IPS DF 4.7 (cell line): ENCODE measurements around the gene MGA.
A peak's percentile ranks its signal among the peaks of the same experiment; 100 is the strongest.

Experiments
- DNase-seq: peaks from one replicate; pipeline ENCODE4 v3.0.0-alpha.2; 2013; ENCODE audit warnings: low spot score; ENCODE audit errors: extremely low read depth

MGA gene

DNA sequence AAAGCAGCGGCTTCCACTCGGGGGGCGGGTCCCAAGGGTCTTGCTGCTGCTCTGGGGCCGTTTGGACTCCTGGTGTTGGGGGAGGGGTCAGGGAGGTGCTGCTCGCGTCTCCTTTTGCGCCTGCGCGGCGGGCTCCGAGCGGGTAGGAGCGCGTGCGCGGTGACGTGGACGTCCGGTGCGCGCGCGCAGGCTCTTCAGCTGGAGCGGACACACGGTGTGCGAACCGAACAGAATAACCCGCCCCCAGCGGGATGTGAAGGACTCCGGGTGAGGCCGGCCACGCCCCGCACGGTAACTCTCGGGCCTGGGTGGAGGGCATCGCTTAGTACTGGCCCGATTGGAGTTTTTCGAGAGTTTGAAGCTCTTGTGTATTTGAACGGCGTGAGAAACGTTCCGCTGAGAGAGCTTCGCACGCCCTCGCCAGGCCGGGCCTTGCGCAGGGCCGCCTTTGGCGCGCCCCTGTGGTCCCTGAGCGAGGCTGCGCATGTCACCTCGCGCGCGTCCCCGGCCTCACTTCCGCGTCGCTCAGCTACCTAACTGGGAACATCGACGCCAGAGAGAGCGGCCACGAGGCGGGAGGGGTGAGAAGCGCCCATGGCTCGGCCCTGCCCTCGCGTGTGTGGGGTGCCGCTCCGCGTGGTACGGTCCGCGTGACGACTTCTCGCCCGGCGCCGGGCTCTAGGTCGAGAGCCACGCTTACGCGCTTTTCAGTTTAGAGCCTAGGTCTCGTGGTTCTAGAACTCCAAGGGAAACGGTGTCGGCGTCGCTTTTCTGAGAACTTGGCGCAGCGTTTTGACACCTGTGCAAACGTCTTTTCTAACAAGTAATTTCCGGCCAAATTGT, at the start of gene MGA:
MGA (plus strand) TSS at position 171 of the 843 bp plus-strand sequence.
- peak; percentile 53 for DNase-seq

DNA sequence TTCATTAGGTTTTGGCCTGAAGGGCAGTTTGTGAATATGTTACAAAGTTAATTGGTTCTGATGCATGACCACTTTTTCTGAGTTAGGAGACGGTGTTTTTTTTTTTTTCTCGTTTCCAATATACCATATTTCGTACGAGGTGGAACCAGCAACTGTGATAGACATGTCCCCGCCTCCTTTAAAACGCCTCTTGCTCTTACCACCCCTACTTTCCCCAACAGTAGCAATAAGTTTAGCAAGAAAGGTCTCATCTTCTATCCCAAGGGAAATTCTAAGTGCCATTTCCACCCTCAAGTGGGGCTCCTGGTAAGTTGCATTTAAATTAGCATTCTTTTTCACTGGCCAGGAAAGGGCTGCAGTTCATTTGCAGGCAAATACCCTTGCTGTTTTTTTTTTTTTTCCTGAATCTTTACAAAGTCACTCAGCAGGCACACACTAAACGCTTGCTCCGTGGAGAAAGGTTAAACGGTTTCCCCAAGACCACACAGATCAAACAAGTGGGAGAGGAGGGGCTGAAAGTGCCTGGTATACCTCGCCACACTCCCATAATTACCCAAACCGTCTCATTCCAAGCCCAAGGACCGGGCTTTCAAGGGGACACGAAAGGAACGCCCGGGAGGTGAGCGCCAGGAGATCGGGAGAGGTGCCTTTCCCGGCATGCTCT, 39.5 kb upstream of the MGA start:
- DNase-seq, result no peak

DNA sequence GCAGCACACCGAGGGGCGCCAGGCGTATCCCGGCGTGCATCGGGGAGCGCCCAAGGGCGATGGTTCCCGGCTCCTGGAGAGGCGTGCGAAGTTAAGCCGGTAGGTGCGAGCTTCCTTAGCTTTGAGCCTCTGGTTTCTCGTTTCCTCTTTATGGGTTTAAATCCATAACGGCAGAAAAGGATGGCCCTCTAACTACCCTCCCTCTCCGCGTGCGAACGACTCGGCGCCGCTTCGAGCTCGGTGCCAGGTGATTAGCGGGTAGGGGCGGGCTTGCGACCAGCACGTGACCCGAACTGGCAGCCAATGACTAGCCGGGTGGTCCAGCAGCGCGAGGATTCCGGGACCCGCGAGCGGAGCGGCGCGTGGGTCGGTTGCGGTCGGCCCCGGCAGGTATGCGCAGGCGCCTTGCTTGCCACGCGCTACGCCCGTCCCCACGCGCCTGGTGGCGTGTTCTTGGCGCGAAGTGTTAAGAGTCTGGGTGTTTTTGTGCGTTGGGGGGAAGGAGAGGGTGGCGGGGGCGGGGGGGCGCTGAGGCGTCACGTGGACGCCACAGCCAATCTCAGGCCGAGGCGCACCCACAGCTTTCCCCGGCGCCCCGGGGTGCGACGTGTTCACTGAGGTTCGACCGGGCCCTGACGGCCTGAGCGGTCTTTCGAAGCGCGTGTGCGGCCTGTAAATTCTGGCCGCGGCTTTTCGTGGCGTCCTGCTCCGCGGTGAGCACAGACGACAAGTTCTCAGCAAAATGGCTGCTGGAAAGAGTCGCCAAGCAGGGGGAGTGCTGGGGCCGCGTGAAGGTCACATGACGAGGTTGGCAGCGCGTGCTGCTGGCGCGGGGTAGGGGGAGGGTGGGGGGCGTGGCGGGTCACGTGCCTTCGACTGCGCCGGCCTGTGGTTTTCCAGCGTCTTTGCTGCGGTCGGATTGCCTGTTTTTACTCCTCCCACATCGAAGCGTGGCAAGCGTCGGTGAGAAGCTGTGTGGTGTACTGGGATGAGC, 38.7 kb upstream of the MGA start:
- DNase-seq, result no peak

DNA sequence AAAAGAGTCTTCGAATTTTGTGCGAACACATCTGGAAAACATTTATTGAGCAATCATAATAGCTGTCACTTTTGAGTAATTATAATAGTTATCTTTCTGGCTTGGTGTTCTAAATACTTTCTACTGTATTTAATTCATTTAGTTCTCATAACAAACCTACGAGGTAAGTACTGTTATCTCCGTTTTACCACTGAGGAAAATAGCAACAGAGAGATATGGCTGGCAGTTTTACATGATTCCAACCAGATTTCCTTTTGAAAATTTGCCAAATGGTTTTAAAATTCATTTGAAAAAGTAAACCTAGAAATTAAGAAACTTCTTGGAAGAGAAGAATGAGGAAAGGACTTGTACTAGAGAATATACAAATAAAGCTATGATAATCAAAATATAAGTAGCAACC, 37.3 kb upstream of the MGA start:
- no peak for DNase-seq

DNA sequence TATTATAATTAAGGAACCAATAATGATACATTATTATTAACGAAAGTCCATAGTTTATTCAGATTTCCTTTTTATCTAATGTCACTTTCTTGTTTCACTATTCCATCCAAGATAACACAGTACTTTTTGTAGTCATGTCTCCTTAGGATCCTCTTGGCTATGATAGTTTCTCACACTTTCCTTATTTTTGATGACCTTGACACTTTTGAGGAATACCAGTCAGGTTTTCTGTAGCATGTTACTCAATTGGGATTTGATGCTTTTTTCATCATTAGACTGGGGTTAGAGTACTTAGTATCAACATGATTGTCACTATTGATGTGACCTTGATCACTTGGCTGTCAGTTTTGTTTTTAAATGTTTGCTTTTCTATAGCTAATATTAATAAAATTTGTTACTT, 33.0 kb upstream of the MGA start:
- no peak for DNase-seq

DNA sequence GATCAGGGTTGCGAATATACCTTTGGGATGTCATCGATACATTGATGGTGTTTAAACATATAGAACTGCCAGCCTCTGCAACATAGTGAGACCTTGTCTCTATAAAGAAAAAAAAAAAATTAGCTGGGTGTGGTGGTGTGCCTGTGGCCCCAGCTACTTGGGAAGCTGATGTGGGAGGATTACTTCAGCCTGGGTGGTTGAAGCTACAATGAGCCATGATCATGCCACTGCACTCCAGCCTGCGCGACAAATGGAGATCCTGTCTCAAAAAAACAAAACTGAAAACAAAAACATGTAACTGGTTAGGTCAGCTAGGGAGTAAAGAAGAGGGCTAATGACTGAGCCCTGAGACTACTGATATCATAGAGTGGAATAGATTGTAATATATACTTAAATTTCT, 30.7 kb upstream of the MGA start:
- DNase-seq, result no peak

DNA sequence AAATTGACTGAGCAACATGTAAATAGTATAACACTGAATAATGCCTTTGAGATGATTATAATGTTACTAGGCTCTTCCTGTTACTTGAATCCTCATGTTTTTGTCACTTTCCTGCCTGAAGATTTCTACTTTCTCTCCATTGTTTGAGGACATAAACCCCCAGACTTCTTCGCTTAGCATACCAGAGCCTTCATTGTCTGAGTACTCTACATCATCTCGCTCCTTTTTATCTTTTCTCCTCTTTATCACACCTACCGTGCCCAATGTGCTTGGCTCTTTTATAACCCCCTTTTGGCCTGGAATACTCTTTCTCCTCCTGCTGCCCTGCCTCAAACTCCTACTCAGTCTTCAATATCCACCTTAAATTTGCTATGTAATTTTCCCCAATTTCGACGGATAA, 30.3 kb upstream of the MGA start:
- no peak for DNase-seq

DNA sequence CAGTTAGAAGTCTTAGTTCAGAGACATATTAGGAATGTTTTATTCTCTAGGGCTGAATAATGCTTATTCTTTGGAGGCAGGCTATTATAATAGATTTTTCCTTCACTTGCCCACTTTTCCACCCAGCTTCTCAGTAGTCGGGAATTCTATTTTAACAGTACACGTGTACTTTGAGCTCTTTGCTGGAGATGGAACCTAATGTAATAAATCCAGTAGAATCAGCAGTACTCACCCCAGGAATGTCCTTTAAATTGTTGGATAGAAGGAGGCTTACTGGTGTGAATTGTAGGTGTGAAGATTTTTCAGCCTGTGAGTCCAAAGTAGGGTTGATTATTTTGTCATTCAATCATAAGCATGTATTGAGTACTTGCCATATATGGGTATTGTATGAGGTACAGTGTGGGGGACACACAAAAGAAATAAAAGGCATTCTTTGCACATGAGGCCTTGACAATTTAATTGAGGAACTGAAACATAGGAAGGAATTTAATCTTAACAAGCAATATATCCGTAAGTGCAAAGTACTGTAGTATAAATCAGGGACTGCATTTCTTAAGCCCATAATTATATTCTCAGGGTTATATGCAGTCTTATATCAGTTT, 29.5 kb upstream of the MGA start:
- no peak for DNase-seq

DNA sequence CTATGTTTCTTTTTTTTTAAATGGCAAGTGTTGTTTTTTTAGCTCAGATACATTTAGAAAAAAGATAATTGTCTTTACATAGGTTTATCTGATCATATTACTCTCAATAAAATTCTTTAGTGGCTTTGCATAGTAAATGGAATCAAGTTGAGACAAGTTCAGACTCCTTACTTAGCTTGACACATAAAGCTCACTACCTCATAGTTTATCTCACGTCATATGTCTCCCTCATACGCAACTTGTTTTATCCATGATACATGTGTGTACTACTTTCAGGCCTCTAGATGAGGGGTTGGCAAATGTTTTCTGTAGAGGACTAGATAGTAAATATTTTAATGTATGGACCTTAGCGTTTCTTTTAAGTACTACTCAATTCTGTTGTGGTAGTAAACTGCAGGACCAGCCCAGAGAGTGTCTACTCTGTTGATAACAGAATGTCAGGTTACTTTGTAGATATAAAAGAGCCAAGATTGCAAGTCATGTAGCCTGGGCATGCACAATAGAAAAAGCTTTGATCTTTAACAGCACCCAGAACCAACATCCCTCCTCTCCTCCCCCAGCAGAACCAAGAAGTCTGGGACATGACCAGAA, 28.2 kb upstream of the MGA start:
- DNase-seq, result no peak

DNA sequence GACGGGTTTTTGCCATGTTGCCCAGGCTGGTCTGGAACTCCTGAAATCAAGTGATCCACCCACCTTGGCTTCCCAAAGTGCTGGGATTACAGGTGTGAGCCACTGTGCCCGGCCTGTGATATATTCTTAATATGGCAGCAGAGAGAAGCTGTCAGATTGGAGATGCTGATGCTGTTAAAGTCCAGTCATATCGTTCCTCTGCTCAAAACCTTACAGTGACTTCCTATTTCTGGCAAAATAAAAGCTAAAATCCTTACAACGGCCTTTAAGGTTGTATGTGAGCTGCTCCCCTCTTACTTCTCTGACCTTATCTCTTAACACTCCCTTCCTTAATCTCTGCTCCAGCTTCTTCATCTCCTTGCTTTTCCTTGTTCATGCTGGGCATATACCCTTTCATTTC, 26.6 kb upstream of the MGA start:
- no peak for DNase-seq

DNA sequence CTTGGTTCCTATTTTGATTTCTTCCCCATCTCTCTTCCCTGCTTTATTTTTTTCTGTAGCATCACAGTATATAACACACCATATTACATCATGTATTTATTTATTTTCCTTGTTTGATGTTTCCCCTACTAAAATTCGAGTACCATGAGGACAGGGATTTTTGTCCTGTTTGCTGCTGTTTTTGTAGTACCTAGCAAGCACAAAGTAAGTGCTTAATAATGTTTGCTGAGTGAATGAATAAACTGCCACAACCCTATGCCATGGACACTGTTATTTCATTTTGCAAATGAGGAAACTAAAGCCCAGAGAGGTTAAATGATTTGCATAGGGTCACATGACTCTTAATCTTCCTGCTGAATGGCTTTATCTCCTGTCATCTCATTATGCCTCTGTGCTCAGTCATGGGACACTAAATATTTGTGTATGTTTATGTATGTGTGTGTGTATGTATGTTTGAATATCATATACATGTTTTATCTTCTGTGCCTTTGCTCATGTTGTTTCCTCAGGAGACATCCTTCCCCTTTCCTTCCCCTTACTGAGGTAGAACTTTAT, 26.1 kb upstream of the MGA start:
- no peak for DNase-seq

DNA sequence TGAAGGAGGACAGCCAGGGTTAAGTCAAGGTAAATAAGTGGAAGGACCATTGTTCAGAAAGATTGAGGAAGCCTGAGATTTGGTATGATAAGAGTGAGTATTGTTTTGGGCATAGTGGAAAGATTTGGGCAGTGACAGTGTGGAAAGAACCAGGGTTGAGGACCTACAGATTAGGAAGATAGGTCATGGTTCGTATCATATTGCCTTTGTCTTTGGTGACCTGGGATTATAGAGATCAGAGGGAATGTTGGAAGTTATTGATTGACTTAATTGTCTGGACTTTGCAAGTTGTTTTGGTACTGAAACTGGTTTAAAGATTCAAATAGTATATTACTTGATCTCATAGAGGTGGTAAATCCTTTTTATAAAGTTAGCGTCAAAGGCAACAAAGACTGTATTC, 23.1 kb upstream of the MGA start:
- no peak for DNase-seq

DNA sequence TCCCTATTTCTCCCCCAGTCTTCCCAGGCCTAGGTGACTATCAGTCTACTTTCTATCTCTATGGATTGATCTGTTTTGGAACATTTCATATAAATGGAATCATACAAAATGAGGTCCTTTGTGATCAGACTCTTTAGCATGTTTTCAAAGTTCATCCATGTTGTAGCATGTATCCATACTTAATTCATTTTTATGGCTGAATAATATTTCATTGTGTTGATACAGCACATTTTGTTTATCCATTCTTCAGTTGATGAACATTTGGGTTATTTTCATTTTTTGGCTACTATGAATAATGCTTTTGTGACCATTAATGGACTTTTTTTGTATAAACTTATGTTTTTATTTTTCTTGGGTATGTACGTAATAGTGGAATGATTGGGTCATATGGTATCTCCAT, 19.2 kb upstream of the MGA start:
- DNase-seq, result no peak

DNA sequence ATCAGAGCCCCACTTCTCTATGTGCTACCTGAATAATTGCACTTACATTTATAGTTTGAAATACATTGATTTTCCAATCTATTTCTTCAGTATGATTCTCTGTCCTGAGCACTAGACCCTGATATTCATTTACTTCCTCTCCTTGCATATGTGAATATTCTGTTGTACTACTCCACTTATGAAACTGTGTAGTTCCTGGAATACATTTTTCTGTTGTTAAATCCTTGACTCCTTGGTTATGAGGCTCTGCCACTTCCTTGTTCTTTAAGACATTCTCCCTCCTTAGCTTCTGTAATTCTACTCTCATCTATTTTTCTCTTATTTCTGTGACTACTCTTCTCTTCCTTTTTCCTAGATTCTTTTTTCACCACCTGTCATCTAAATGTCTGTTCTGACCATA, 12.9 kb upstream of the MGA start:
- DNase-seq, result no peak

DNA sequence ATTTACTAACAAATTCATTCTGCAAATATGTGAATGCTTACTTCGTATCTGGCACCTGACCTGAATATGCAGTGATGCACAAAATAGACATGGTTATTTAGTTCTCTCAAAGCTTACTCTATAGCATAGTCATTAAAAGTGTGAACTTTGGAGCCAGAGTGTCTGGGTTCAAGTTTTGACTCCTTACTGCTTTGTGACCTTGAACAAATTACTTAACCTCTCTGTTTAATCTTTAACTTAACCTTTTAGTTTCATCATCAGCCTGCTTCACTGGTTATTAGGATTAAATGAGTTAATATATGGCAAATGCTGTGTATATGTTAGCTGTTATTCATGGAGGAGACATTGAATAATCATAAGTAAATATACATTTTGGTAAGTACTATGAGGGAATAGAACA, 12.1 kb upstream of the MGA start:
- DNase-seq, result no peak

DNA sequence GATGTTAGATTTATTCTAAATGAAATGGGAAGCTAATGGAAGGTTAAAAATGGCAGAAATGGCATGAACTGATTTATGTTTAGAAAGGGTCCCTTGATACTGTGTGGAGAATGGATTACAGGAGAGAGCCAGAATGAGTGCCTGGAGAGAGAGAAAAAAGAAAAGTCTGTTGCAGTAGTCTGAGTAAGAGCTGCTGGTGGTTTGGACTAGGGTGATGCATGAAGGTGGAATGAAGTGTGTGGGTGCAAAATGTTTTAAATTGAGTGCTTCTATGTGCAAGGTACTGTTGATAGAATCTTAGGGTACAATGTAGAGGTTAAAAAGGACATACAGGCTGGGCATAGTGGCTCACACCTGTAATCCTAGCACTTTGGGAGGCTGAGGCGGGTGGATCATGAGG, 11.4 kb upstream of the MGA start:
- DNase-seq, result no peak

DNA sequence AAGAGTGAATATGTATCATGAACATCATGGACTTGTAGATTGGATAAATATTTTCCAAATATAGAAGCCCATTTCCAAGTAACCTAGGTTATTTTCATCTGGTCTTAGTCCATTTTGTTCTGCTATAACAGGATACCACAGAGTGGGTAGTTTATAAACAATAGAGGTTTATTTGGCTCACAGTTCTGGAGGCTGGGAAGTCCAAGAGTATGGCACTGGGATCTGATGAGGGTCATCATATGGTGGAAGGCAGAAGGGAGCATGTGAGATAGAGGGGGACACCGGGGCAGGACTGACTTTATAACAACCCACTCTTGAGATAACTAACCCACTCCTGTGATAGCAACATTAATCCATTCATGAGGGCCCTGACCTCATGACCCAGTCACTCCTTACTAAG, 9.4 kb upstream of the MGA start:
- no peak for DNase-seq

DNA sequence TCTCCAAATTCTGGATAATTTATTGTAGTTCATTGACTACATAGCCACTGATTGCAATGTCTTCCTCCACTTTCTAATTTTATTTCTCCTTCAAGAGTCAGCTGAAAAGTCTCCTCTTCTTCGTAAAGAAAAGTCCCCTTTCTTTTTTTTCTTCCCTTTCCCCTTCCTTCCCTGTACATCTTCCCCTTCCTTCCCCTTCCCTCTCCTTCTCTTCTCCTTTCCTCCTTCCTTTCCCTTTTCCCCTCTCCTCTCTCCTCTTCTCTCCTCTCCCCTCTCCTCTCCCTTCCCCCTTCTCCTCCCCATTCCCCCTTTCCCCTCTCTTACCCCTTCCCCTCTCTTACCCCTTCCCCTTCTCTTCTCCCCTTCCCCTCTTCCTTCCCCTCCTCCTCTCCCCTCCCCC, 8.8 kb upstream of the MGA start:
- DNase-seq, result no peak

DNA sequence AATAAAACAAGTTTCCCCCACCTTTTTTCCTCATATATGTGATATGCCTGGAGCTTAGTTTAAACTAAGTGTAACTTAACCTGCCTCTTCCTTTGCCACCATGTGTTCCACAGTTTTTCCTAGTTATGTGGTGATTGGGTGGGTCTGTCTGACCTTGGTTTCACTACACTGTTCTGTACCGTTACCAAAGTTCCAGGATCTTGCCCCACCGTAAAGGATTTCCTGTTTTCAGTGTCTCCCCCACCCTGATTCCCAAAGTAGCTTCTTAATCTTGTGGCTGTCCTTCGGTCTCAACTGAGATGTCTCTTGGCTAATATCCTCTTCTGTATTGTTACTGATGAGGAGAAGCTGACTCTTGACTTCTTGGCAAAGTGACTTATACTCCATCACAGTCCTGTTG, 6.4 kb upstream of the MGA start:
- DNase-seq, result no peak

DNA sequence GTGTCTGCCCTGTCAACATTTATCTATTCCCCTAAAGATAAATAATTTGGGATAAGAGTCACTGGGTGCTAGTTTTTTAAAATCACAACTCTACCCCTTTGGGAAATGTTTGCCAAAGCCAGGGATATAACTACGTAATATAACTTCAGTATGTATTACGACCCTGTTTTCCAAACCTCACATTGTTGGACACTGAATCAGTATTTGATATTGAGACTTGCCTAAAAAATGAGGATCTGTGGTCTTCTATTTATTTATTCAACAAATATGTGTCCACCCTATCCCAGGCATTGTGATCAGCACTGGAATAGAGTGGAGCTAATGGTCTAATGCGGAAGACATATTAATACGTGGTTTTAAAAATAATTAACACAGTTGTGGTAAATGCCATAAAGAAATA, 4.5 kb upstream of the MGA start:
- no peak for DNase-seq

DNA sequence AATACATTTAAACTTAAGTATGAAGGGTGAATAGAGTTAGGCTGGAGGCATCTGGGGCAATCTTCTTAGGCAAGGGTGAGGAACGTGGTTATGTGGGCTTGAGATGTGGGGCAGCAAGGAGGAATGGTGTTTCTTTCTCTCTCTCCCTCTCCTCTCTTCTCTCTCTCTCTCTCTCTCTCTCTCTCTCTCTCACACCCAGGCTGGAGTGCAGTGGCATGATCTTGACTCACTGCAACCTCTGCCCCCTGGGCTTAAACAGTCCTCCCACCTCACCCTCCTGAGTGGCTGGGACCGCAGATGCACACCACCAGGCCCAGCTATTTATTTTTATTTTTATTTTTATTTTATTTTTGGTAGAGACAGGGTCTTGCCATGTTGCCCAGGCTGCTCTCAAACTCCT, 4.0 kb upstream of the MGA start:
- DNase-seq, result no peak
